ENCODE measurements around the gene RIMBP2. TPM values are rescaled to one million over a fixed set of nuclear protein-coding genes. Genes with fewer than 3 reads are reported as not detected.

RIMBP2 gene
- total and polyA plus RNA-seq, 11 donors = 2.1 TPM; not detected in 10

- no peak for ATAC-seq
- intact Hi-C loops (cut with DNase I) = no loop called here
- TF ChIP-seq CTCF (IDR thresholded peaks at IDR 0.05) = no peak
- no peak for TF ChIP-seq POLR2A (IDR thresholded peaks at IDR 0.05)
Observed at GRCh38 chr12:130704606-130705005, 11.5 kb downstream of the RIMBP2 start.

GRCh38 chr12:130703733-130704375 is 12.2 kb downstream of the RIMBP2 start:
- no peaks in the 10 kb centered on the region for H3K4me1 ChIP-seq
- no peak overlapping the region for H3K4me3 ChIP-seq
- no peak overlapping the region for H3K27ac ChIP-seq
- ATAC-seq = no peak
- H3K27me3 ChIP-seq = peaks cover 0 to 24% (median 4%) of the 10 kb centered on the region in 9 donors
- TF ChIP-seq CTCF (IDR thresholded peaks at IDR 0.05) = no peak
- no peak for TF ChIP-seq POLR2A (IDR thresholded peaks at IDR 0.05)
- WGBS, 4 donors = 40 to 58% (median 49%) methylated on average over 14 to 15 of the region's 15 CpGs
- no peak for DNase-seq
- intact Hi-C loops (cut with DNase I) = no loop called here
- H3K9me3 ChIP-seq = no peaks in the 10 kb centered on the region
- no peaks in the 10 kb centered on the region for H3K36me3 ChIP-seq

More at GRCh38 chr12:130704606-130705005, 11.5 kb downstream of the RIMBP2 start:
- H3K36me3 ChIP-seq = no peaks in the 10 kb centered on the region
- no peak overlapping the region for H3K4me3 ChIP-seq
- no peaks in the 10 kb centered on the region for H3K9me3 ChIP-seq
- no peaks in the 10 kb centered on the region for H3K4me1 ChIP-seq
- 79 to 92% (median 84%) methylated on average over 12 to 13 of the region's 13 CpGs for WGBS, 4 donors
- no peak overlapping the region for H3K27ac ChIP-seq
- peaks cover 0 to 24% (median 7%) of the 10 kb centered on the region in 9 donors for H3K27me3 ChIP-seq
- no peak for DNase-seq

- TF ChIP-seq CTCF (IDR thresholded peaks at IDR 0.05) (no peak), POLR2A (IDR thresholded peaks at IDR 0.05) (no peak)
- intact Hi-C loops (cut with DNase I) = no loop called here
- ATAC-seq (no peak), DNase-seq (no peak)
- 60 to 76% (median 66%) methylated on average over 25 of the region's 25 CpGs for whole genome bisulfite sequencing, 4 donors
- H3K4me1 ChIP-seq = no peaks in the 10 kb centered on the region
- H3K27ac ChIP-seq = no peak overlapping the region
- H3K9me3 ChIP-seq = no peaks in the 10 kb centered on the region
- H3K27me3 ChIP-seq = peaks cover 0 to 24% (median 3%) of the 10 kb centered on the region in 9 donors
- no peaks in the 10 kb centered on the region for H3K36me3 ChIP-seq
- no peak overlapping the region for H3K4me3 ChIP-seq
Observed at GRCh38 chr12:130702966-130703732, 12.9 kb downstream of the RIMBP2 start.

GRCh38 chr12:130701402-130701744 is 14.7 kb downstream of the RIMBP2 start:
- TF ChIP-seq POLR2A (IDR thresholded peaks at IDR 0.05) = no peak
- no peak for TF ChIP-seq CTCF (IDR thresholded peaks at IDR 0.05)
- no peak overlapping the region for H3K27ac ChIP-seq
- no peaks in the 10 kb centered on the region for H3K4me1 ChIP-seq
- peaks cover 0 to 19% (median 0%) of the 10 kb centered on the region in 9 donors for H3K27me3 ChIP-seq
- intact Hi-C loops (cut with DNase I) = no loop called here
- DNase-seq (no peak), ATAC-seq (no peak)
- WGBS, 4 donors = 66 to 80% (median 75%) methylated on average over 10 of the region's 10 CpGs
- H3K36me3 ChIP-seq = no peaks in the 10 kb centered on the region
- H3K9me3 ChIP-seq = no peaks in the 10 kb centered on the region
- H3K4me3 ChIP-seq = no peak overlapping the region
